ENCODE results near the gene GRIK2. TPM values are rescaled to one million over a fixed set of nuclear protein-coding genes. Genes with fewer than 3 reads are reported as not detected.

The GRIK2 gene
- total RNA-seq, 1 experiment from 2014 or later = 0.29 TPM

DNA sequence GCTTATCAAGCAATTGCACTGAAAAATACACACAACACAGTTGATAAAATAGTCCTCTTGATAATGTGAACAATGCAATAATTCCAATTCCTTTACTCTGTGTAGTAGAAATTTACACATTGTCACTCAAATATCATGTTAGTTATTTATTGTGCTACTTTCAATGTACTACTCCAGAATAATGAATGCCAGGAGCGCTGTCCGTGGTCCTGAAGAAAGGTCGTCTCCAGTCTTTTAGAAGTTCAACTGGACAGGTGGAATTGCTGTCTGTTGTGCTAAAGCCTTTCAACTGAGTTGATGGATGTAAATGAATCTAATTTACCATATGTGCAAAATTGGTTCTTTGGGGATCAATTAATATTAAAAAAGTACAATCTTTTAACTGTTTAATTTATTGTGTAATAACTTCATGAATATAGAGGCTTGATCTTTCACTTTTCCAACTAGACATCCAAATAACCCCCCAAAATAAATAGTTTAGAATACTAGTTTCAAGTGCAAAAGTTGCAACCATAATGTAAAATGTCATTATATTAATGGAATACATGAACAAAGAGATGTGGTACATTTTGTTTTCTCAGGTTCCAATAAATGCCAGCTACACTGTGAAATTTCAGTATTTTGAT is 3.2 kb downstream of the GRIK2 start:
- H3K4me1 Mint-ChIP-seq (ENCODE audit: low read depth, unreplicated experiment) = no peaks in the 10 kb centered on the region
- POLR2A ChIA-PET = no interaction called here
- intact Hi-C loops (cut with micrococcal nuclease; ENCODE audit: unreplicated experiment) = no loop called here
- H3K9me3 Mint-ChIP-seq (ENCODE audit: unreplicated experiment) = peaks cover 1% of the 10 kb centered on the region
- Histone ChIP-seq H3K27me3 (replicated peaks; ENCODE audit: control insufficient read depth, insufficient read depth, low read length) (no peaks in the 10 kb centered on the region), H3K9me3 (no peaks in the 10 kb centered on the region), H3K36me3 (ENCODE audit: control insufficient read depth, insufficient read depth, low read length) (no peaks in the 10 kb centered on the region), H3K4me1 (no peaks in the 10 kb centered on the region), H3K4me3 (ENCODE audit: low read depth, low read length) (no peak overlapping the region)
- H3K36me3 Mint-ChIP-seq (ENCODE audit: insufficient read depth, unreplicated experiment) = no peaks in the 10 kb centered on the region
- H3K27ac Mint-ChIP-seq (ENCODE audit: unreplicated experiment) = no peak overlapping the region
- DNase-seq = peak; percentile 60 to 74
- TF ChIP-seq, protein P1, sequence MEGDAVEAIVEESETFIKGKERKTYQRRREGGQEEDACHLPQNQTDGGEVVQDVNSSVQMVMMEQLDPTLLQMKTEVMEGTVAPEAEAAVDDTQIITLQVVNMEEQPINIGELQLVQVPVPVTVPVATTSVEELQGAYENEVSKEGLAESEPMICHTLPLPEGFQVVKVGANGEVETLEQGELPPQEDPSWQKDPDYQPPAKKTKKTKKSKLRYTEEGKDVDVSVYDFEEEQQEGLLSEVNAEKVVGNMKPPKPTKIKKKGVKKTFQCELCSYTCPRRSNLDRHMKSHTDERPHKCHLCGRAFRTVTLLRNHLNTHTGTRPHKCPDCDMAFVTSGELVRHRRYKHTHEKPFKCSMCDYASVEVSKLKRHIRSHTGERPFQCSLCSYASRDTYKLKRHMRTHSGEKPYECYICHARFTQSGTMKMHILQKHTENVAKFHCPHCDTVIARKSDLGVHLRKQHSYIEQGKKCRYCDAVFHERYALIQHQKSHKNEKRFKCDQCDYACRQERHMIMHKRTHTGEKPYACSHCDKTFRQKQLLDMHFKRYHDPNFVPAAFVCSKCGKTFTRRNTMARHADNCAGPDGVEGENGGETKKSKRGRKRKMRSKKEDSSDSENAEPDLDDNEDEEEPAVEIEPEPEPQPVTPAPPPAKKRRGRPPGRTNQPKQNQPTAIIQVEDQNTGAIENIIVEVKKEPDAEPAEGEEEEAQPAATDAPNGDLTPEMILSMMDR (IDR thresholded peaks at IDR 0.05; ENCODE audit: insufficient read depth in 1 of 2, low read depth in 1 of 2, low read length in 1 of 2, severe bottlenecking in 1 of 2, unreplicated experiment in 1 of 2) = no peak
- H3K27me3 Mint-ChIP-seq (ENCODE audit: insufficient read depth, unreplicated experiment) = no peaks in the 10 kb centered on the region
- BruUV-seq (replicated peaks) = no TSS peak
- CTCF ChIA-PET = no interaction called here
- no peak overlapping the region for H3K4me3 Mint-ChIP-seq (ENCODE audit: unreplicated experiment)

- no peaks in the 10 kb centered on the region for H3K4me1 ChIP-seq
- no peaks in the 10 kb centered on the region for H3K9me3 ChIP-seq
- no peaks in the 10 kb centered on the region for H3K36me3 ChIP-seq (ENCODE audit: control insufficient read depth, insufficient read depth, low read length)
- H3K27me3 ChIP-seq (replicated peaks; ENCODE audit: control insufficient read depth, insufficient read depth, low read length) = no peaks in the 10 kb centered on the region
- ChIA-PET CTCF (no interaction called here), POLR2A (no interaction called here)
- Mint-ChIP-seq H3K4me3 (ENCODE audit: unreplicated experiment) (no peak overlapping the region), H3K36me3 (ENCODE audit: insufficient read depth, unreplicated experiment) (no peaks in the 10 kb centered on the region), H3K9me3 (ENCODE audit: unreplicated experiment) (peaks cover 6% of the 10 kb centered on the region), H3K27me3 (ENCODE audit: insufficient read depth, unreplicated experiment) (peaks cover 3% of the 10 kb centered on the region), H3K4me1 (ENCODE audit: low read depth, unreplicated experiment) (no peaks in the 10 kb centered on the region), H3K27ac (ENCODE audit: unreplicated experiment) (no peak overlapping the region)
- intact Hi-C loops (cut with micrococcal nuclease; ENCODE audit: unreplicated experiment) = no loop called here
- no TSS peak for BruUV-seq (replicated peaks)
- no peak for DNase-seq
- TF ChIP-seq, protein P1 (IDR thresholded peaks at IDR 0.05; ENCODE audit: insufficient read depth in 1 of 2, low read depth in 1 of 2, low read length in 1 of 2, severe bottlenecking in 1 of 2, unreplicated experiment in 1 of 2) = no peak
- no peak overlapping the region for H3K4me3 ChIP-seq (ENCODE audit: low read depth, low read length)
These were observed 3.7 kb downstream of the GRIK2 start for GRCh38 chr6:101397199-101397598.

- Mint-ChIP-seq H3K4me3 (ENCODE audit: unreplicated experiment) (no peak overlapping the region), H3K27ac (ENCODE audit: unreplicated experiment) (no peak overlapping the region), H3K4me1 (ENCODE audit: low read depth, unreplicated experiment) (no peaks in the 10 kb centered on the region), H3K36me3 (ENCODE audit: insufficient read depth, unreplicated experiment) (no peaks in the 10 kb centered on the region), H3K27me3 (ENCODE audit: insufficient read depth, unreplicated experiment) (peaks cover 4% of the 10 kb centered on the region), H3K9me3 (ENCODE audit: unreplicated experiment) (peaks cover 10% of the 10 kb centered on the region)
- CTCF ChIA-PET = no interaction called here
- Histone ChIP-seq H3K9me3 (no peaks in the 10 kb centered on the region), H3K4me3 (ENCODE audit: low read depth, low read length) (no peak overlapping the region), H3K4me1 (0 out of 2 replicates have a peak, but pooled peaks cover 4% of the 10 kb centered on the region), H3K27me3 (replicated peaks; ENCODE audit: control insufficient read depth, insufficient read depth, low read length) (no peaks in the 10 kb centered on the region), H3K36me3 (ENCODE audit: control insufficient read depth, insufficient read depth, low read length) (no peaks in the 10 kb centered on the region)
- no peak for DNase-seq
- TF ChIP-seq, protein P1 (IDR thresholded peaks at IDR 0.05; ENCODE audit: insufficient read depth in 1 of 2, low read depth in 1 of 2, low read length in 1 of 2, severe bottlenecking in 1 of 2, unreplicated experiment in 1 of 2) = no peak
- intact Hi-C loops (cut with micrococcal nuclease; ENCODE audit: unreplicated experiment) = no loop called here
- POLR2A ChIA-PET = no interaction called here
- BruUV-seq (replicated peaks) = no TSS peak
These were observed 5.5 kb downstream of the GRIK2 start for GRCh38 chr6:101398716-101399615.
